ENCODE measurements around the gene ADAMTS18.

ADAMTS18 gene

DNA sequence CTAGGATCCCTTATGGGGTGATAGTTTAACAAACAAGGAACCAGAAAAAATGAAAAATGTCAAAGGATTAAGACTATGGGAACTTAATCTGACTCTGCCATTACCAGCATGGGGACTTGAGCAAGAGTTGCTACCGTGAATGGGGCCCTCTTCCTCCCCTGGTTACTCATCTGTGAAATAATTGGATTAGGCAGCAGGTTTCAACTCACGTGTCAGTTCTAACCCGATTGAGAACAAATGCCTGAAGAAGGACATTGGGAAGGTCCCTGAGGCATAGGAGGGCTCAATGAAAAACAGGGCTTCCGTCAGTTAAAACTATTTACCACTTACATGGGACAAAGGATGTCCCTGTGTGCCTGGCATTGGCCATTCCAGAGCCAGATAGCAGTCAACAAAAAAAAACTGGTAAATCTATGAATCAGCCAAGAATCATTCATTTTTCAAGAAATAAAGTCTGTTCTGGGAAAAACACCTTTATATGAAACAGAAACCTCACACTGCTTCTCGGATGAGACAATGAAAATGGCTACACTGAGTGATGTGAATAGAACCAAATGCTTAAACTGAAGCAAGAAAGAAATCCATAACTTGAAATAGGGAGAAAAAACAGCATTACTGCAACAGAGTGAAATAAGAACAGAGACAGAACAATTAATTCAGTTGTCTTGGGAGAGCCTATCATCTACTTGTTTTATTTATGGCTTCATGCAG is 104.3 kb downstream of the ADAMTS18 start:
- Histone ChIP-seq H3K4me1 (ENCODE audit: control insufficient read depth, insufficient read depth, low read length) (no peaks in the 10 kb centered on the region), H3K4me3 (ENCODE audit: low read length in 2 of 2) (no peak overlapping the region), H3K36me3 (ENCODE audit: control insufficient read depth in 2 of 2, insufficient read depth in 2 of 2, low read length in 2 of 2) (no peaks in the 10 kb centered on the region), H3K9ac (ENCODE audit: low read length in 2 of 2) (no peak overlapping the region), H3K27ac (ENCODE audit: low read length) (no peak overlapping the region), H3K27me3 (ENCODE audit: control insufficient read depth in 1 of 2, insufficient read depth in 2 of 2, low read length in 2 of 2) (peaks cover 0 to 2% of the 10 kb centered on the region in 2 donors), H3K9me3 (ENCODE audit: control insufficient read depth in 2 of 2, low read length in 2 of 2) (no peaks in the 10 kb centered on the region)

DNA sequence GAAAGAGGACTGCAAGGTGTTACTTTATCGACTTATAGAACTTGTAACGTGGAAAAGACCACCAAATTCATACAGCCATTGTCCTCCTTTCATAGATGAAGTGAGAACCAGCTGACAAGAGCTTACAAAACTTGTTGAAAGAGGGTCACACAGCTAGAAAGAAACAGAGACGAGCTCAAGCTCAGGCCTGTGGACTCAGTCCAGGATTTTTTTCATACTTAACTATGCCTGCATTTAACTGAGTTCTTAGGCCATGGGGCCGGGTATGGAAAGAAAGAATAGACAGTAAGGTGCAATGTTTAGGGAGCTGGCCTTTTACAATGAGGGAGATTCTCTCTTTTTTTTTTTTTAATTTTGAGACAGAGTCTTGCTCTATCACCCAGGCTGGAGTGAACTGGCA is 106.1 kb downstream of the ADAMTS18 start:
- no peak overlapping the region for H3K27ac ChIP-seq (ENCODE audit: low read length)
- no peaks in the 10 kb centered on the region for H3K9me3 ChIP-seq (ENCODE audit: control insufficient read depth in 2 of 2, low read length in 2 of 2)
- H3K27me3 ChIP-seq (ENCODE audit: control insufficient read depth in 1 of 2, insufficient read depth in 2 of 2, low read length in 2 of 2): peaks cover 0 to 2% of the 10 kb centered on the region in 2 donors
- no peak overlapping the region for H3K9ac ChIP-seq (ENCODE audit: low read length in 2 of 2)
- no peak overlapping the region for H3K4me3 ChIP-seq (ENCODE audit: low read length in 2 of 2)
- H3K4me1 ChIP-seq (ENCODE audit: control insufficient read depth, insufficient read depth, low read length): no peaks in the 10 kb centered on the region
- H3K36me3 ChIP-seq (ENCODE audit: control insufficient read depth in 2 of 2, insufficient read depth in 2 of 2, low read length in 2 of 2): no peaks in the 10 kb centered on the region

DNA sequence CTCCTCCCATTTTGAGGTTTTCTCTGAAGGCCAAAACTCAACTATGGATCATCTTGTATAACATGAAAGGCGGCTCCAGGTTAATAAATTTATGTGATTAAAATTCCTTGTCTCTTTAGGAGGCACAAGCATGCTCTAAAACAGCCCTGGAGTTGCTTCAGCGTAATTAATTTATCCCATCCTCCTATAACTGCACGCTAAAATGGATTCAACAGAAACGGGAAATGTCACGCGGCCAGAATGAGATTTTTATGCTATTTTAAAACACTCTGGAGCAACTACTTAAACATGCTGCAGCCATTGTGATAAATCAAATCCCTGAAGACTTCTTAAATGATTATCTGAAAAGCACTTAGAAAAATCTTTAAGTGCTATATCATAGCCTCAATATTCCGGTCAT is 106.6 kb downstream of the ADAMTS18 start:
- Histone ChIP-seq H3K27me3 (ENCODE audit: control insufficient read depth in 1 of 2, insufficient read depth in 2 of 2, low read length in 2 of 2) (peaks cover 0 to 2% of the 10 kb centered on the region in 2 donors), H3K9ac (ENCODE audit: low read length in 2 of 2) (no peak overlapping the region), H3K9me3 (ENCODE audit: control insufficient read depth in 2 of 2, low read length in 2 of 2) (no peaks in the 10 kb centered on the region), H3K36me3 (ENCODE audit: control insufficient read depth in 2 of 2, insufficient read depth in 2 of 2, low read length in 2 of 2) (no peaks in the 10 kb centered on the region), H3K4me1 (ENCODE audit: control insufficient read depth, insufficient read depth, low read length) (no peaks in the 10 kb centered on the region), H3K27ac (ENCODE audit: low read length) (no peak overlapping the region), H3K4me3 (ENCODE audit: low read length in 2 of 2) (no peak overlapping the region)

- Histone ChIP-seq H3K36me3 (ENCODE audit: control insufficient read depth in 2 of 2, insufficient read depth in 2 of 2, low read length in 2 of 2) (no peaks in the 10 kb centered on the region), H3K9me3 (ENCODE audit: control insufficient read depth in 2 of 2, low read length in 2 of 2) (no peaks in the 10 kb centered on the region), H3K4me3 (ENCODE audit: low read length in 2 of 2) (no peak overlapping the region), H3K4me1 (ENCODE audit: control insufficient read depth, insufficient read depth, low read length) (no peaks in the 10 kb centered on the region), H3K27ac (ENCODE audit: low read length) (no peak overlapping the region), H3K9ac (ENCODE audit: low read length in 2 of 2) (no peak overlapping the region), H3K27me3 (ENCODE audit: control insufficient read depth in 1 of 2, insufficient read depth in 2 of 2, low read length in 2 of 2) (peaks cover 0 to 2% of the 10 kb centered on the region in 2 donors)
Measured at GRCh38 chr16:77327717-77328116, 107.1 kb downstream of the ADAMTS18 start.

GRCh38 chr16:77324729-77325128 is 110.1 kb downstream of the ADAMTS18 start:
- Histone ChIP-seq H3K9me3 (ENCODE audit: control insufficient read depth in 2 of 2, low read length in 2 of 2) (no peaks in the 10 kb centered on the region), H3K36me3 (ENCODE audit: control insufficient read depth in 2 of 2, insufficient read depth in 2 of 2, low read length in 2 of 2) (no peaks in the 10 kb centered on the region), H3K9ac (ENCODE audit: low read length in 2 of 2) (no peak overlapping the region), H3K4me1 (ENCODE audit: control insufficient read depth, insufficient read depth, low read length) (no peaks in the 10 kb centered on the region), H3K27me3 (ENCODE audit: control insufficient read depth in 1 of 2, insufficient read depth in 2 of 2, low read length in 2 of 2) (peaks cover 0 to 2% of the 10 kb centered on the region in 2 donors), H3K4me3 (ENCODE audit: low read length in 2 of 2) (no peak overlapping the region), H3K27ac (ENCODE audit: low read length) (no peak overlapping the region)

- H3K4me3 ChIP-seq (ENCODE audit: low read length in 2 of 2): no peak overlapping the region
- no peaks in the 10 kb centered on the region for H3K9me3 ChIP-seq (ENCODE audit: control insufficient read depth in 2 of 2, low read length in 2 of 2)
- H3K36me3 ChIP-seq (ENCODE audit: control insufficient read depth in 2 of 2, insufficient read depth in 2 of 2, low read length in 2 of 2): no peaks in the 10 kb centered on the region
- H3K27me3 ChIP-seq (ENCODE audit: control insufficient read depth in 1 of 2, insufficient read depth in 2 of 2, low read length in 2 of 2): peaks cover 0 to 2% of the 10 kb centered on the region in 2 donors
- H3K4me1 ChIP-seq (ENCODE audit: control insufficient read depth, insufficient read depth, low read length): no peaks in the 10 kb centered on the region
- no peak overlapping the region for H3K27ac ChIP-seq (ENCODE audit: low read length)
- no peak overlapping the region for H3K9ac ChIP-seq (ENCODE audit: low read length in 2 of 2)
Measured at GRCh38 chr16:77323695-77324094, 111.1 kb downstream of the ADAMTS18 start.

- no peaks in the 10 kb centered on the region for H3K36me3 ChIP-seq (ENCODE audit: control insufficient read depth in 2 of 2, insufficient read depth in 2 of 2, low read length in 2 of 2)
Measured at GRCh38 chr16:77322757-77323156, 112.1 kb downstream of the ADAMTS18 start.

DNA sequence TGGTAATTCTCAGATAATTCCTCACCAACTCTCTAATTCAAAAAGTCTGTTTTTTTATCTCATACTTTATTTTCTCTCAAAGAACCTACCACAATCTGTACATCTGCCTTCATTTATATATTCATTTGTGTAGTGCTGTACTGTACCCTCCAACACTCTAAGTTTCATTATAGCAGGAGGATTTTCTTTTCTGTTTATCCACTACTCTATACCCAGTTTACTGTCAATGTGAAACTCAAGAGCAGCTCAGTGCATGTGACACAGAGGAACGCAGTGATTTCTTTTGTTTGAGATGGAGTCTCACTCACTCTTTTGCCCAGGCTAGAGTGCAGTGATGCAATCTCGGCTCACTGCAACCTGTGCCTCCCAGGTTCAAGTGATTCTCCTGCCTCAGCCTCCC is 117.8 kb downstream of the ADAMTS18 start:
- Histone ChIP-seq H3K36me3 (ENCODE audit: control insufficient read depth in 2 of 2, insufficient read depth in 2 of 2, low read length in 2 of 2) (no peaks in the 10 kb centered on the region), H3K27me3 (ENCODE audit: control insufficient read depth in 1 of 2, insufficient read depth in 2 of 2, low read length in 2 of 2) (no peaks in the 10 kb centered on the region), H3K4me3 (ENCODE audit: low read length in 2 of 2) (no peak overlapping the region), H3K27ac (ENCODE audit: low read length) (no peak overlapping the region), H3K4me1 (ENCODE audit: control insufficient read depth, insufficient read depth, low read length) (no peaks in the 10 kb centered on the region), H3K9ac (ENCODE audit: low read length in 2 of 2) (no peak overlapping the region), H3K9me3 (ENCODE audit: control insufficient read depth in 2 of 2, low read length in 2 of 2) (no peaks in the 10 kb centered on the region)

More at GRCh38 chr16:77322757-77323156, 112.1 kb downstream of the ADAMTS18 start:
- H3K9me3 ChIP-seq (ENCODE audit: control insufficient read depth in 2 of 2, low read length in 2 of 2): no peaks in the 10 kb centered on the region
- H3K27ac ChIP-seq (ENCODE audit: low read length): no peak overlapping the region
- peaks cover 0 to 2% of the 10 kb centered on the region in 2 donors for H3K27me3 ChIP-seq (ENCODE audit: control insufficient read depth in 1 of 2, insufficient read depth in 2 of 2, low read length in 2 of 2)
- no peak overlapping the region for H3K4me3 ChIP-seq (ENCODE audit: low read length in 2 of 2)
- H3K9ac ChIP-seq (ENCODE audit: low read length in 2 of 2): no peak overlapping the region
- H3K4me1 ChIP-seq (ENCODE audit: control insufficient read depth, insufficient read depth, low read length): no peaks in the 10 kb centered on the region

DNA sequence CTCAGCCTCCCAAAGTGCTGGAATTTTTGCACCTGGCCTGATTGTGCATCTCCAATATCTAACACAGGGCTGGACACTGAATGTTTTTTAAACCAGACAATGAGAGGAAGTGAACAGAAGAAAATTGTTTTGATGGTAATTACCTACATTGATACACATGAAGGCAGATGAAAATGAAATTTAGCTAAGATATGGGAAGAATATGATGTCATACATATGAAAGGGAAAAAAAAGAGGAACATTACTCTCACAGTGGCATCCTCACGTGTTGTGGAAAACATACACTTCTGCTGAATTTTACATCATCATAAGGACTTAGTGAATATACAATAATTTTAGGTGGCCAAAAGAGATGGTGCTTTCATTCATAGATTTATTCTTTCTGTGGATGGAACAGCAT is 124.0 kb downstream of the ADAMTS18 start:
- H3K27me3 ChIP-seq (ENCODE audit: control insufficient read depth in 1 of 2, insufficient read depth in 2 of 2, low read length in 2 of 2): no peaks in the 10 kb centered on the region
- no peaks in the 10 kb centered on the region for H3K36me3 ChIP-seq (ENCODE audit: control insufficient read depth in 2 of 2, insufficient read depth in 2 of 2, low read length in 2 of 2)
- H3K4me1 ChIP-seq (ENCODE audit: control insufficient read depth, insufficient read depth, low read length): no peaks in the 10 kb centered on the region
- H3K27ac ChIP-seq (ENCODE audit: low read length): no peak overlapping the region
- H3K9ac ChIP-seq (ENCODE audit: low read length in 2 of 2): no peak overlapping the region
- H3K4me3 ChIP-seq (ENCODE audit: low read length in 2 of 2): no peak overlapping the region
- no peaks in the 10 kb centered on the region for H3K9me3 ChIP-seq (ENCODE audit: control insufficient read depth in 2 of 2, low read length in 2 of 2)

DNA sequence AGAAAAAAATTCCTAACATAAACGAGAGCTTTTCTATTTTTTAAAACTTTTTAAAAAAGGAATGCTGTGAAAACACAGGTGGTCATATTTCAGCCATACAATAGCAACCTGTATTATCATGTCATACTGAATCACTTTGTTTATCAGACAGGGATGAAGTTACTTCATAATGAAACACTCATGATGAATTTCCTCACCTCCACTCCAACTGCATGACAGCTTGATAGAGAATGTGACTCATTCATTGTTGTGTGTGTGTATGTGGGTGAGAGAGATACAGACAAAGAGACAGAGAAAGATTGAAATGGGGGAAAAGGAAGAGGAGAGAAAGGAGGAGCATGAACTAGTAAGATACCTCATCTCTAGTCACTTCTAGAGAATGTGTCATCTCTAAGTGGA is 126.7 kb downstream of the ADAMTS18 start:
- Histone ChIP-seq H3K4me3 (ENCODE audit: low read length in 2 of 2) (no peak overlapping the region), H3K36me3 (ENCODE audit: control insufficient read depth in 2 of 2, insufficient read depth in 2 of 2, low read length in 2 of 2) (no peaks in the 10 kb centered on the region), H3K27ac (ENCODE audit: low read length) (no peak overlapping the region), H3K9ac (ENCODE audit: low read length in 2 of 2) (no peak overlapping the region), H3K4me1 (ENCODE audit: control insufficient read depth, insufficient read depth, low read length) (no peaks in the 10 kb centered on the region), H3K27me3 (ENCODE audit: control insufficient read depth in 1 of 2, insufficient read depth in 2 of 2, low read length in 2 of 2) (no peaks in the 10 kb centered on the region), H3K9me3 (ENCODE audit: control insufficient read depth in 2 of 2, low read length in 2 of 2) (no peaks in the 10 kb centered on the region)

- Histone ChIP-seq H3K27me3 (ENCODE audit: control insufficient read depth in 1 of 2, insufficient read depth in 2 of 2, low read length in 2 of 2) (no peaks in the 10 kb centered on the region), H3K36me3 (ENCODE audit: control insufficient read depth in 2 of 2, insufficient read depth in 2 of 2, low read length in 2 of 2) (no peaks in the 10 kb centered on the region), H3K4me1 (ENCODE audit: control insufficient read depth, insufficient read depth, low read length) (no peaks in the 10 kb centered on the region), H3K9ac (ENCODE audit: low read length in 2 of 2) (no peak overlapping the region), H3K4me3 (ENCODE audit: low read length in 2 of 2) (no peak overlapping the region), H3K9me3 (ENCODE audit: control insufficient read depth in 2 of 2, low read length in 2 of 2) (no peaks in the 10 kb centered on the region), H3K27ac (ENCODE audit: low read length) (no peak overlapping the region)
Measured at GRCh38 chr16:77307426-77308162, 127.2 kb downstream of the ADAMTS18 start.

All from stomach smooth muscle (tissue), 2 donors.